ENCODE measurements around the gene HPN. TPM values are rescaled to one million over a fixed set of nuclear protein-coding genes. Genes with fewer than 3 reads are reported as not detected.
"Not testable (repeated sequence)": the region's sequence is repeated elsewhere in the genome, so short reads cannot be mapped to it uniquely, and the experiment has no call there.

HPN gene
- total RNA-seq, 1 donor from 2014 or later = 2.3 TPM

DNA sequence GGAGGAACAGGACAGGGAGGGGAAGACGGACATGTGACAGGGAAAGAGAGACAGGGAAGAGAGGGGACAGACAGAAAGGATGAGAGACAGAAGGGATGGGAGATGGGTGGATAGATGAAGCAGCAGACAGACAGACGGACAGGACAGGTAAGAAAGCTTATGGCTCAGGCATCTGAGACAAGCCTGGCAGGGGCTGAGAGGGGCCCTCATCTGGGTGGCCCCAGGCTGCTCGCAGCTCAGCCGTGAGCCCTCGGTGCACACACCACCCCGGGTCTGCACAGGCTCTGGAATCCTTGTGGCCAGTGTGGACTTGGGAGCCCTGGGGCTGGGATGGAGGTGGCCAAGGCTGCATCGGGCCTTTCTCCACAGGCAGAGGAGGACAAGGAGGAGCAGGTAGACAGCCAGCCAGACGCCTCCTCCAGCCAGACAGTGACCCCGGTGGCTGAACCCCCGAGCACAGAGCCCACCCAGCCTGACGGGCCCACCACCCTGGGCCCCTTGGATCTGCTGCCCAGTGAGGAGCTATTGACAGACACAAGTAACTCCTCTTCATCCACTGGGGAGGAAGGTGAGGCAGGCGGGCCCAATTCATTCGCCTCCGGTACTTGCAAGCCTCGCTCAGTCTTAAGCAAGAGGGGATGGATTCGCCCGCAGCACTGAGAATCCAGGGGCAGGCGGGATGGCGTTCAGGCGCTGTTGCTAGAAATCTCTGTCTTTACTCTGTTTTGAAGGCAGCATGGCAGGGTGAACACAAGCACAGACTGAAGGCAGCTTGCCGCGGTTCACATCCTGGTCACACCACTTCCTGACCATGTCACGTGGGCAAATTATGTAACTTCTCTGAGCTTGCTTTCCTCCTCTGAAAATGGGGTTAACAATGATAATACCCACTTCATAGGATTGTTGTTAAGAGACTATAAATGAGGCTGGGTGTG, 27.4 kb upstream of the HPN start:
- TF ChIP-seq, protein P1, sequence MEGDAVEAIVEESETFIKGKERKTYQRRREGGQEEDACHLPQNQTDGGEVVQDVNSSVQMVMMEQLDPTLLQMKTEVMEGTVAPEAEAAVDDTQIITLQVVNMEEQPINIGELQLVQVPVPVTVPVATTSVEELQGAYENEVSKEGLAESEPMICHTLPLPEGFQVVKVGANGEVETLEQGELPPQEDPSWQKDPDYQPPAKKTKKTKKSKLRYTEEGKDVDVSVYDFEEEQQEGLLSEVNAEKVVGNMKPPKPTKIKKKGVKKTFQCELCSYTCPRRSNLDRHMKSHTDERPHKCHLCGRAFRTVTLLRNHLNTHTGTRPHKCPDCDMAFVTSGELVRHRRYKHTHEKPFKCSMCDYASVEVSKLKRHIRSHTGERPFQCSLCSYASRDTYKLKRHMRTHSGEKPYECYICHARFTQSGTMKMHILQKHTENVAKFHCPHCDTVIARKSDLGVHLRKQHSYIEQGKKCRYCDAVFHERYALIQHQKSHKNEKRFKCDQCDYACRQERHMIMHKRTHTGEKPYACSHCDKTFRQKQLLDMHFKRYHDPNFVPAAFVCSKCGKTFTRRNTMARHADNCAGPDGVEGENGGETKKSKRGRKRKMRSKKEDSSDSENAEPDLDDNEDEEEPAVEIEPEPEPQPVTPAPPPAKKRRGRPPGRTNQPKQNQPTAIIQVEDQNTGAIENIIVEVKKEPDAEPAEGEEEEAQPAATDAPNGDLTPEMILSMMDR (IDR thresholded peaks at IDR 0.05; ENCODE audit: insufficient read depth, low read length, poor library complexity, severe bottlenecking) = no peak
- Histone ChIP-seq H3K27me3 (ENCODE audit: control insufficient read depth, insufficient read depth, low read length) (no peaks in the 10 kb centered on the region), H3K4me3 (ENCODE audit: low read depth, low read length) (no peak overlapping the region), H3K36me3 (ENCODE audit: control insufficient read depth, insufficient read depth, low read length) (peaks cover 3% of the 10 kb centered on the region)
- DNase-seq (ENCODE audit: low read depth) = no peak

DNA sequence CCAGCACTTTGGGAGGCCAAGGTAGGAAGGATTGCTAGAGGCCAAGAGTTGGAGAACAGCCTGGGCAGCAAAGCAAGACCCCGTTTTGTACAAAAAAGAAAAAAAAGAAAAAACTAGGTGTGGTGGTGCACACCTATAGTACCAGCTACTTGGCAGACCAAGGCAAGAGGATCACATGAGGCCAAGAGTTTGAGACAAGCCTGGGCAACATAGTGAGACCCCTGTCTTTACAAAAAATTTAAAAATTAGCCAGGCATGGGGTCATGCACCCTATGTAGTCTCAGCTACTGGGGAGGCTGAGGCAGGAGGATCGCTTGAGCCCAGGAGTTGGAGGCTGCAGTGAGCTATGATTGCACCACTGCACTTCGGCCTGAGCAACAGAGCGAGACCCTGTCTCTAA, 26.7 kb upstream of the HPN start:
- not testable (repeated sequence) for H3K4me3 ChIP-seq (ENCODE audit: low read depth, low read length); H3K36me3 ChIP-seq (ENCODE audit: control insufficient read depth, insufficient read depth, low read length); H3K27me3 ChIP-seq (ENCODE audit: control insufficient read depth, insufficient read depth, low read length); DNase-seq (ENCODE audit: low read depth)

DNA sequence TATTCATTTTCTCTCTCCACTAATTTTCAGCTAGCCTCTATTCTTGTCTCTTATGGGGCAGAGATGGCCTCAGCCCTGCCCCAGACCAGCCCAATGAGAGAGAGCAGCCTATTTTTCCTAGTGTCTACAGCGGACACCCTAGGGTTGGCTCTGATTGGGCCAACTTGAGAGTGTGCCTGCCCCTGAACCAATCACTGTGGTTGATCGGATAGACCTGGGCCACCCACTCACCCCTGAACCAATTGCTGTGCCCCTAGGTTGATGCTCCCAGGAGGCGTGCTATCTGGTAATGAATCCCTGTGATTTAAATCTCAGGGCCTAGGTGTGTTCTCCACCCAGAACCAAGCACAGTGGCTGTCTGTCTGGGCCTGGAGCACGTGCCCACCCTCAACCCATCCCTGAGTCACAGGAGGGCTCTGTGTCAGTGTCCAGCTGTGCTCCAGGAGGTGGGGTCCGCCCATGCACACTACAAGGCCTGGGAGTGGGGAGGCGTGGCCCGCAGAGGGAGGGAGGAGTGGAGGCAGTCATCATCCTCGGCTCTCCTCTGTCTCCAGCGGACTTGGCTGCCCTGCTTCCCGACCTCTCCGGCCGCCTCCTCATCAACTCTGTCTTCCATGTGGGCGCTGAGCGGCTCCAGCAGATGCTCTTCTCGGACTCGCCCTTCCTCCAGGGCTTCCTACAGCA, 26.1 kb upstream of the HPN start:
- Histone ChIP-seq H3K36me3 (ENCODE audit: control insufficient read depth, insufficient read depth, low read length) (peaks cover 4% of the 10 kb centered on the region), H3K4me3 (ENCODE audit: low read depth, low read length) (no peak overlapping the region)
- DNase-seq (ENCODE audit: low read depth) = no peak

GRCh38 chr19:35015954-35016351, 25.6 kb upstream of the HPN start:
- DNase-seq (ENCODE audit: low read depth) = no peak
- no peaks in the 10 kb centered on the region for H3K27me3 ChIP-seq (ENCODE audit: control insufficient read depth, insufficient read depth, low read length)
- H3K4me3 ChIP-seq (ENCODE audit: low read depth, low read length) = no peak overlapping the region
- TF ChIP-seq, protein P1 (IDR thresholded peaks at IDR 0.05; ENCODE audit: insufficient read depth, low read length, poor library complexity, severe bottlenecking) = no peak
- H3K36me3 ChIP-seq (ENCODE audit: control insufficient read depth, insufficient read depth, low read length) = peaks cover 4% of the 10 kb centered on the region

More for the DNA sequence above, 26.1 kb upstream of the HPN start:
- TF ChIP-seq, protein P1 (IDR thresholded peaks at IDR 0.05; ENCODE audit: insufficient read depth, low read length, poor library complexity, severe bottlenecking) = no peak
- H3K27me3 ChIP-seq (ENCODE audit: control insufficient read depth, insufficient read depth, low read length) = no peaks in the 10 kb centered on the region

GRCh38 chr19:35017507-35017906, 24.0 kb upstream of the HPN start:
- Histone ChIP-seq H3K27me3 (ENCODE audit: control insufficient read depth, insufficient read depth, low read length) (no peaks in the 10 kb centered on the region), H3K36me3 (ENCODE audit: control insufficient read depth, insufficient read depth, low read length) (peaks cover 3% of the 10 kb centered on the region), H3K4me3 (ENCODE audit: low read depth, low read length) (no peak overlapping the region)
- TF ChIP-seq, protein P1 (IDR thresholded peaks at IDR 0.05; ENCODE audit: insufficient read depth, low read length, poor library complexity, severe bottlenecking) = no peak
- DNase-seq (ENCODE audit: low read depth) = no peak

DNA sequence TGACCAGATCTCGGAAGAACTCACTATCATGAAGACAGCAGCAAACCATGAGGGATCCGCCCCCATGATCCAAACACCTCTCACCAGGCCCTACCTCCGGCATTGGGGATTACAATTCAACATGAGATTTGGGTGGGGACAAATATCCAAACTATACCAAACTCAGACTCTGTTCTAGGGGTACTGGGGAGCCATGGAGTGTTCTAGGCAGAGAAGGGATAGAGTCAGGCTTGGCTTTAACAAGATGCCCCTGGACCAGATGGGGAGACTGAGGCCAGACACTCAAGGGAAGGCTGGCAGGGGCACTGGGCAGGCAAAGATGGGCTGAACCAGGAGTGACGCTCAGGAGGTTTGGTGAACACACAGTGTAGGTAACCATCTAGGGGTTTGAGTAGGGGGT, 23.1 kb upstream of the HPN start:
- Histone ChIP-seq H3K36me3 (ENCODE audit: control insufficient read depth, insufficient read depth, low read length) (peaks cover 3% of the 10 kb centered on the region), H3K27me3 (ENCODE audit: control insufficient read depth, insufficient read depth, low read length) (no peaks in the 10 kb centered on the region), H3K4me3 (ENCODE audit: low read depth, low read length) (no peak overlapping the region)
- TF ChIP-seq, protein P1 (IDR thresholded peaks at IDR 0.05; ENCODE audit: insufficient read depth, low read length, poor library complexity, severe bottlenecking) = no peak
- no peak for DNase-seq (ENCODE audit: low read depth)

Measured in kidney epithelial cell (primary cell).